ENCODE data around the gene TSSC4. TPM values are rescaled to one million over a fixed set of nuclear protein-coding genes. Genes with fewer than 3 reads are reported as not detected.

Gene TSSC4
- total RNA-seq, 4 donors from 2014 or later, result 37.5 to 62.3 (median 45.1) TPM

DNA sequence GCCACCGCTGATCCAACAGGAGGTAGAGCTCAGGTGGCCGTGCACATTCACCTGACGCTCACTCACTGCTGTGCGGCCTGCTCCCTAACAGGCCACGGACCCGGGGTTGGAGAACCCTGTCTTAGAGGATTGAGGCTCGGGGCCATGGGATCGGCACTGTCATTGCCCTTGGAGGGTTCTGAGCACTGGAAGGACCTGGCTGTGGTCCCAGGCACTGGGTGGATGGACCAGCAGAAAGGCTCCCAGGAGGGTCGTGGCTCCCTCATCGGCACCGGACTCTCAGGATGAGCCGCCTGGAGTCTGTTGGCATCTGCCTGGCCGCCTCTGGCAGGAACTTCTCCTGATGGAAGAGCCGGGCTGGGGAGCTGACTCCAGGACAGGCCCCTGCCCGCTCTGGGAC lies 50.8 kb downstream of the TSSC4 start:
- TF ChIP-seq POLR2A (IDR thresholded peaks at IDR 0.05), result no peak
- TF ChIP-seq, protein P1, sequence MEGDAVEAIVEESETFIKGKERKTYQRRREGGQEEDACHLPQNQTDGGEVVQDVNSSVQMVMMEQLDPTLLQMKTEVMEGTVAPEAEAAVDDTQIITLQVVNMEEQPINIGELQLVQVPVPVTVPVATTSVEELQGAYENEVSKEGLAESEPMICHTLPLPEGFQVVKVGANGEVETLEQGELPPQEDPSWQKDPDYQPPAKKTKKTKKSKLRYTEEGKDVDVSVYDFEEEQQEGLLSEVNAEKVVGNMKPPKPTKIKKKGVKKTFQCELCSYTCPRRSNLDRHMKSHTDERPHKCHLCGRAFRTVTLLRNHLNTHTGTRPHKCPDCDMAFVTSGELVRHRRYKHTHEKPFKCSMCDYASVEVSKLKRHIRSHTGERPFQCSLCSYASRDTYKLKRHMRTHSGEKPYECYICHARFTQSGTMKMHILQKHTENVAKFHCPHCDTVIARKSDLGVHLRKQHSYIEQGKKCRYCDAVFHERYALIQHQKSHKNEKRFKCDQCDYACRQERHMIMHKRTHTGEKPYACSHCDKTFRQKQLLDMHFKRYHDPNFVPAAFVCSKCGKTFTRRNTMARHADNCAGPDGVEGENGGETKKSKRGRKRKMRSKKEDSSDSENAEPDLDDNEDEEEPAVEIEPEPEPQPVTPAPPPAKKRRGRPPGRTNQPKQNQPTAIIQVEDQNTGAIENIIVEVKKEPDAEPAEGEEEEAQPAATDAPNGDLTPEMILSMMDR (IDR thresholded peaks at IDR 0.05), result no peak
- Histone ChIP-seq H3K4me3 (replicated peaks in 1 of 3) (no peak overlapping the region), H3K4me1 (peaks cover 17 to 21% of the 10 kb centered on the region in 2 donors), H3K27me3 (no peaks in the 10 kb centered on the region), H3K36me3 (no peaks in the 10 kb centered on the region), H3K9me3 (no peaks in the 10 kb centered on the region), H3K27ac (no peak overlapping the region)
- intact Hi-C loops (cut with DNase I), result no loop called here
- 93 to 94% methylated on average over 8 to 12 of the region's 15 CpGs for WGBS, 2 donors
- DNase-seq, result no peak

- Histone ChIP-seq H3K27me3 (no peaks in the 10 kb centered on the region), H3K27ac (no peak overlapping the region), H3K36me3 (no peaks in the 10 kb centered on the region), H3K9me3 (no peaks in the 10 kb centered on the region), H3K4me1 (peaks cover 12 to 16% of the 10 kb centered on the region in 2 donors), H3K4me3 (replicated peaks in 1 of 3) (no peak overlapping the region)
- intact Hi-C loops (cut with DNase I), result no loop called here
- TF ChIP-seq, protein P1 (IDR thresholded peaks at IDR 0.05), result no peak
- no peak for DNase-seq
- 45 to 81% methylated on average over 2 to 5 of the region's 6 CpGs for WGBS, 2 donors
Measured at GRCh38 chr11:2451916-2452315, 51.4 kb downstream of the TSSC4 start.

- no peak for DNase-seq
- no peak overlapping the region for H3K27ac ChIP-seq
- intact Hi-C loops (cut with DNase I), result no loop called here
- no peaks in the 10 kb centered on the region for H3K9me3 ChIP-seq
- WGBS, 2 donors, result 75 to 87% methylated on average over 17 of the region's 20 CpGs
- no peak for TF ChIP-seq POLR2A (IDR thresholded peaks at IDR 0.05)
- TF ChIP-seq, protein P1 (IDR thresholded peaks at IDR 0.05), result no peak
- no peaks in the 10 kb centered on the region for H3K36me3 ChIP-seq
- no peaks in the 10 kb centered on the region for H3K27me3 ChIP-seq
- peaks cover 6 to 10% of the 10 kb centered on the region in 2 donors for H3K4me1 ChIP-seq
- H3K4me3 ChIP-seq (replicated peaks in 1 of 3), result no peak overlapping the region
Measured at GRCh38 chr11:2452321-2453012, 51.9 kb downstream of the TSSC4 start.

DNA sequence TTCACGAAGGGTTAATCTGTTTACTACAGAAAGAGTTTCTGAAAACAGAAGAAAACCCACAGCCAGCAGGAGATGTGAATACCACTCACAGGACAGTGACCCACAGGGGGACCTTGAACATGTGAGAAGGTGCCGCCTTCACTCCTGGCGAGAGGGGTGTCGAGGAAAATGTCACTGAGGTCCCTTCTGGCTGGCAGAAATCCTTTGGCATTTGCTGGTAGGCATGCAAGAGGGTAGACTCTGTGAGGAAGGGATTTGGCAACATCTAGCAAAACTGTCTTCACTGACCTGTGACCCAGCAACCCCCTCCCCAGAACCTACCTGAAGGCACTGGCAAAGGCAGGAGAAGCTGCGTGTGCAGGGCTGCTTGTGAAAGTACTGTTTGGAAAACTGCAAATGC lies 52.9 kb downstream of the TSSC4 start:
- WGBS, 2 donors, result 96 to 97% methylated on average over 5 of the region's 5 CpGs

More for the DNA sequence above, 52.9 kb downstream of the TSSC4 start:
- intact Hi-C loops (cut with DNase I), result no loop called here
- no peak for DNase-seq
- H3K4me1 ChIP-seq, result peaks cover 0 to under 1% of the 10 kb centered on the region in 2 donors
- H3K27me3 ChIP-seq, result no peaks in the 10 kb centered on the region
- H3K4me3 ChIP-seq (replicated peaks in 1 of 3), result no peak overlapping the region
- H3K9me3 ChIP-seq, result no peaks in the 10 kb centered on the region
- H3K27ac ChIP-seq, result no peak overlapping the region
- TF ChIP-seq POLR2A (IDR thresholded peaks at IDR 0.05), result no peak
- TF ChIP-seq, protein P1 (IDR thresholded peaks at IDR 0.05), result no peak
- H3K36me3 ChIP-seq, result no peaks in the 10 kb centered on the region

Small RNA genes lying within 50 kb of the gene (small RNA-seq; reads per million reads assigned to genes)
- not detected for gene RF00019

Other genes with a start within 250 kb of the TSSC4 start
- not detected for gene INS, start 239.5 kb upstream of the TSSC4 start, total RNA-seq
- gene TH, start 228.9 kb upstream of the TSSC4 start, total RNA-seq, result not detected
- 1 to 10 TPM in 1 of 4 donors, under 1 TPM in 3; 0.46 to 2.9 (median 0.66) TPM for gene ASCL2, start 130.2 kb upstream of the TSSC4 start, total RNA-seq
- gene C11orf21, start 98.8 kb upstream of the TSSC4 start, total RNA-seq, result under 1 TPM; 0.15 to 0.67 (median 0.45) TPM
- gene TSPAN32, start 98.7 kb upstream of the TSSC4 start, total RNA-seq, result under 1 TPM in 2 of 4 donors, not detected in 2; 0.33 to 0.45 TPM
- 100 to 1,000 TPM; 264 to 370 (median 298) TPM for gene CD81, start 23.4 kb upstream of the TSSC4 start, total RNA-seq
- gene TRPM5, start 43.8 kb downstream of the TSSC4 start, total RNA-seq, result 1 to 10 TPM in 1 of 4 donors, under 1 TPM in 3; 0.54 to 2.4 (median 0.73) TPM
- 100 to 1,000 TPM in 2 of 4 donors, 10 to 100 TPM in 2; 51.3 to 103 (median 97.8) TPM for gene KCNQ1, start 44.3 kb downstream of the TSSC4 start, total RNA-seq